ENCODE results near the gene ARL15.
"Not testable (repeated sequence)": the region's sequence is repeated elsewhere in the genome, so short reads cannot be mapped to it uniquely, and the experiment has no call there.

ARL15 gene

GRCh38 chr5:53836851-53837430 is 473.4 kb downstream of the ARL15 start:
- not testable (repeated sequence) for H3K36me3 ChIP-seq (ENCODE audit: control insufficient read depth in 2 of 2, insufficient read depth in 2 of 2, low read length in 2 of 2); H3K27ac ChIP-seq (ENCODE audit: low read depth in 2 of 2, low read length in 2 of 2); H3K4me3 ChIP-seq (ENCODE audit: low read length in 2 of 2); H3K9me3 ChIP-seq (ENCODE audit: control insufficient read depth in 2 of 2, low read length in 2 of 2); H3K27me3 ChIP-seq (ENCODE audit: control insufficient read depth in 2 of 2, insufficient read depth in 2 of 2, low read length in 2 of 2); H3K4me1 ChIP-seq (ENCODE audit: control insufficient read depth in 2 of 2, insufficient read depth in 2 of 2, low read length in 2 of 2); H3K9ac ChIP-seq (ENCODE audit: low read depth in 1 of 2, low read length in 2 of 2)

DNA sequence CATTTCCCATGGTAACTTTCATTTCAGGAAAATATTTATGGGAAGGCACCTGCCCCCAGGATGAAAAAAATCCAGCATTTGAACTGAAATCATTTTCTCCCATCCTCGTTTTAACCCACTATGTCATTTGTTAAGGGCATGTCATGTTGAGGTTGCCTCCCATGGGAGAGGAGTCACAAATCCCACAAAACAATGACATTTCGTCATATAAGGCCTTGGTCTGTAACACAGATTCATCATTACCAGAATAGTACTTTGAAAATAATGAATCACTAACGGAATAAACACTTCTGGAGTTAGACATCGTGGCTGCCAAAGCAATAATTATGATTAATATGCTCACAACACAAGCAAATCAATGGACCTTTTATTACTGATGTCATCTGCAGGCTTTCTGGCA is 475.9 kb downstream of the ARL15 start:
- Histone ChIP-seq H3K9ac (ENCODE audit: low read depth in 1 of 2, low read length in 2 of 2) (no peak overlapping the region), H3K27ac (ENCODE audit: low read depth in 2 of 2, low read length in 2 of 2) (no peak overlapping the region)

More for the DNA sequence above, 475.9 kb downstream of the ARL15 start:
- Histone ChIP-seq H3K36me3 (ENCODE audit: control insufficient read depth in 2 of 2, insufficient read depth in 2 of 2, low read length in 2 of 2) (no peaks in the 10 kb centered on the region), H3K27me3 (ENCODE audit: control insufficient read depth in 2 of 2, insufficient read depth in 2 of 2, low read length in 2 of 2) (no peaks in the 10 kb centered on the region), H3K9me3 (ENCODE audit: control insufficient read depth in 2 of 2, low read length in 2 of 2) (no peaks in the 10 kb centered on the region), H3K4me1 (ENCODE audit: control insufficient read depth in 2 of 2, insufficient read depth in 2 of 2, low read length in 2 of 2) (no peaks in the 10 kb centered on the region), H3K4me3 (ENCODE audit: low read length in 2 of 2) (no peak overlapping the region)
